Vagina (tissue), 2 donors: ENCODE data around the gene TMEM134. TPM values are rescaled to one million over a fixed set of nuclear protein-coding genes. Genes with fewer than 3 reads are reported as not detected.
"Not testable (repeated sequence)": the region's sequence is repeated elsewhere in the genome, so short reads cannot be mapped to it uniquely, and the experiment has no call there.

Experiments
- DNase-seq, 2 donors: peaks; one replicate each; pipeline ENCODE4 v3.0.0-alpha.2; 2017; ENCODE audit errors: extremely low spot score in 2 of 2
- H3K27ac ChIP-seq: fragments of 200-600 bp; sonication (generic); one replicate; pipeline ENCODE4 v1.5.1; 2019
- H3K27me3 ChIP-seq: fragments of 200-600 bp; sonication (generic); one replicate; pipeline ENCODE4 v1.5.1; 2019
- H3K36me3 ChIP-seq, 2 donors: fragments of 200-600 bp; sonication (generic); one replicate each; pipeline ENCODE4 v1.5.1; 2017 to 2019
- H3K4me1 ChIP-seq: fragments of 200-600 bp; sonication (generic); one replicate; pipeline ENCODE4 v1.5.1; 2019
- H3K4me3 ChIP-seq, 2 donors: fragments of 200-600 bp; sonication (generic); 1 replicate in 1 of 2; 2 replicates in 1 of 2; pipeline ENCODE4 v1.5.1; 2016 to 2019
- H3K9me3 ChIP-seq: fragments of 200-600 bp; sonication (generic); one replicate; pipeline ENCODE4 v1.5.1; 2019
- POLR2A ChIP-seq, 2 donors: fragments of 450-650 bp; IDR thresholded peaks; one replicate each; pipeline ENCODE4 v1.6.1; 2017; ENCODE audit warnings: antibody characterized with exemption in 2 of 2, mild to moderate bottlenecking in 2 of 2, moderate library complexity in 2 of 2
- POLR2AphosphoS5 ChIP-seq, 2 donors: sonication (generic); formaldehyde crosslinking; IDR thresholded peaks; one replicate each; pipeline ENCODE4 v1.9.0; 2017; ENCODE audit warnings: antibody characterized with exemption in 2 of 2, mild to moderate bottlenecking in 2 of 2, low read depth in 1 of 2; ENCODE audit not compliant: insufficient read depth in 1 of 2
- intact Hi-C: fragments of 100-400 bp; cut with DNase I; formaldehyde crosslinking; loops from one replicate; pipeline ENCODE4 v1.15.1; 2023
- total RNA-seq: library from RNA; depleted of rRNA; stranded (reverse); fragments of >200 nt; gene quantifications from one replicate; pipeline ENCODE4 v1.2.3, GENCODE V29; 2016
- TF ChIP-seq, protein P1 (sequence below), 3 experiments: fragments of 450-650 bp in 2 of 3; fragments of 200-600 bp in 1 of 3; sonication (generic) in 1 of 3; IDR thresholded peaks; one replicate each; pipeline ENCODE4 v1.5.1; 2017 to 2019; ENCODE audit warnings: antibody characterized with exemption in 3 of 3, mild to moderate bottlenecking in 2 of 3, moderate library complexity in 2 of 3

The TMEM134 gene
- total RNA-seq, 1 donor from 2014 or later = 88.6 TPM

DNA sequence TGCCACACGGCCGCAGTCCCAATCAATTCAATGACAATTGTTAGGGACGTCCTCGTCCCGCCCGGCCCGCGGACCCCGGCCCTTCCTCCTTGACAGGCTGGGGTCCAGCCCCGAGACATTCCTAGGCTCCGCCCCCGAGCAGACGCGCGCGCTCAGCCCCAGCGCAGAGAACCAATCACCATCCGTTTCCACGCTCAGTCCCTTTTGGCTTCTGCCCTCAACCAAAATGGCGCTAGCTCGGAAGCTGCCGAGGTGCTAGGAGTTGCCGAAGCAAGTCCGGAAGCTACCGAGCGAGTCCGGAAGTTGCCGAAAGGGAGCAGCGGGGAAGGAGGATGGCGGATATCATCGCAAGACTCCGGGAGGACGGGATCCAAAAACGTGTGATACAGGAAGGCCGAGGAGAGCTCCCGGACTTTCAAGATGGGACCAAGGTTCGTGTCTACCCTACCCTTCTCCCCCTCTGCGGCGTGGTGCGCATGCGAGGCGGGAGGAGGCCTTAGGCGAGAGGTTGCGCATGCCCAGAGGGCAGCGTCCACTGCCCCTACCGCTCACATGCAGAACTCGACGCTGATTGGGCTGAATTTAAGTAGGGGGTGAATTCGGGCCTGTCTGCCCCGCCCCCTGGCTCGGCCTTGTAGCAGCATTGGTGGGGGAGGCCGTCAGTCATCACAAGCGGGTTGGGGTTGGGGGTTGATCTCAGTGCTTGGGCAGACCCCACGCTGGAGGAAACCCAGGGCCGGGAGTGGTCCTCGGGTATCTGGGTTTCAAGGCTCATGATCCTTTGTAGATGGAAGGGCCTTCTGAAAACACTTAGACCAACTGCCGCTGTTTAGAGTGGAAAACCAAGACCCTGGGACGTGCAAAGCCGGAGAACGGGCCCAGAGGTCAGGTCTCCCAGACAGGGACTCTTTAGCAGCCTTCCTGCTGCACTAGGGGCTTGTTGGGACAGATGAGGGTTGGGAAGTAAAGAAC is 14.1 kb upstream of the TMEM134 start, which contains the start of gene AIP:
TSS of gene AIP (plus strand) at position 200 of the 972 bp plus-strand sequence. CDS start at position 333, 133 bp downstream.
- DNase-seq = peak in 1 of 2 donors; percentile 97
- H3K27ac ChIP-seq = peak within 1 kb of the TSS; percentile 78
- intact Hi-C loops = no loop called here
- peaks cover 33% of the 10 kb centered on the region for H3K4me1 ChIP-seq
- H3K9me3 ChIP-seq = no peaks in the 10 kb centered on the region
- peaks cover 0 to 11% of the 10 kb centered on the region in 2 donors for H3K36me3 ChIP-seq
- no peaks in the 10 kb centered on the region for H3K27me3 ChIP-seq
- peak within 1 kb of the TSS; percentile 55 to 61 for H3K4me3 ChIP-seq
- TF ChIP-seq POLR2AphosphoS5 (IDR thresholded peaks at IDR 0.05; ENCODE audit: insufficient read depth in 1 of 2, low read depth in 1 of 2) (peak; percentile 96 to 97), POLR2A (IDR thresholded peaks at IDR 0.05) (peak in 1 of 2 donors; percentile 28)
- TF ChIP-seq, protein P1, sequence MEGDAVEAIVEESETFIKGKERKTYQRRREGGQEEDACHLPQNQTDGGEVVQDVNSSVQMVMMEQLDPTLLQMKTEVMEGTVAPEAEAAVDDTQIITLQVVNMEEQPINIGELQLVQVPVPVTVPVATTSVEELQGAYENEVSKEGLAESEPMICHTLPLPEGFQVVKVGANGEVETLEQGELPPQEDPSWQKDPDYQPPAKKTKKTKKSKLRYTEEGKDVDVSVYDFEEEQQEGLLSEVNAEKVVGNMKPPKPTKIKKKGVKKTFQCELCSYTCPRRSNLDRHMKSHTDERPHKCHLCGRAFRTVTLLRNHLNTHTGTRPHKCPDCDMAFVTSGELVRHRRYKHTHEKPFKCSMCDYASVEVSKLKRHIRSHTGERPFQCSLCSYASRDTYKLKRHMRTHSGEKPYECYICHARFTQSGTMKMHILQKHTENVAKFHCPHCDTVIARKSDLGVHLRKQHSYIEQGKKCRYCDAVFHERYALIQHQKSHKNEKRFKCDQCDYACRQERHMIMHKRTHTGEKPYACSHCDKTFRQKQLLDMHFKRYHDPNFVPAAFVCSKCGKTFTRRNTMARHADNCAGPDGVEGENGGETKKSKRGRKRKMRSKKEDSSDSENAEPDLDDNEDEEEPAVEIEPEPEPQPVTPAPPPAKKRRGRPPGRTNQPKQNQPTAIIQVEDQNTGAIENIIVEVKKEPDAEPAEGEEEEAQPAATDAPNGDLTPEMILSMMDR (IDR thresholded peaks at IDR 0.05) = peak in 1 of 3 experiments; percentile 25

DNA sequence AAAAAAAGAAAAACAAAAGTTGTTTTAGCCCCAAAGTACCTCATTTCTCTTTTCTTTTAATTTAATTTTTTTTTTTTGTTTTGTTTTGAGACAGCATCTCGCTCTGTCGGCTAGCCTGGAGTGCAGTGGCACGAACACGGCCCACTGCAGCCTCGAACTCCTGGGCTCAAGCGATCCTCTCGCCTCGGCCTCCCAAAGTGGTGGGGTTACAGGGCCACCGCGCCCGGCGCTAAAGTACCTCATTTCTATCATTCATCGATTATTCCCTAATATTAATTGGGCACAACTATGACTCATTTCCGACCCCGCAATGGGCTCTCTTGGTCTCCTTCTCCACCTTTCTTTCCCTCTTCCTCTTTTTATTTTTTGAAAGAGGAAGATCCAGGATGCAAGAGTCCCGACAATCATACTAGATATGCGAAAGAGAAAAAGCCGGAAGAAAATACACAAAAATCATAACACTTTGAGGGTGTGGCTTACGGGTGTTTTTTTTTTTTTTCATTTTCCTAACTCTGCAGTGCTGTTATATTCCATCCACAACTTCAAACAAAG is 13.3 kb upstream of the TMEM134 start:
- TF ChIP-seq POLR2AphosphoS5 (IDR thresholded peaks at IDR 0.05; ENCODE audit: insufficient read depth in 1 of 2, low read depth in 1 of 2) (no peak), POLR2A (IDR thresholded peaks at IDR 0.05) (no peak)
- TF ChIP-seq, protein P1 (IDR thresholded peaks at IDR 0.05) = no peak
- intact Hi-C loops = no loop called here
- H3K4me3 ChIP-seq = peak overlapping the region; percentile 55 to 61
- DNase-seq = no peak
- peak overlapping the region; percentile 78 for H3K27ac ChIP-seq
- peaks cover 0 to 3% of the 10 kb centered on the region in 2 donors for H3K36me3 ChIP-seq
- no peaks in the 10 kb centered on the region for H3K27me3 ChIP-seq
- H3K9me3 ChIP-seq = no peaks in the 10 kb centered on the region
- H3K4me1 ChIP-seq = peaks cover 33% of the 10 kb centered on the region

- H3K9me3 ChIP-seq, H3K4me1 ChIP-seq, H3K27me3 ChIP-seq, H3K36me3 ChIP-seq, intact Hi-C loops, H3K27ac ChIP-seq, DNase-seq, H3K4me3 ChIP-seq: not testable (repeated sequence)
Measured at GRCh38 chr11:67477344-67478050, 8.4 kb upstream of the TMEM134 start.

DNA sequence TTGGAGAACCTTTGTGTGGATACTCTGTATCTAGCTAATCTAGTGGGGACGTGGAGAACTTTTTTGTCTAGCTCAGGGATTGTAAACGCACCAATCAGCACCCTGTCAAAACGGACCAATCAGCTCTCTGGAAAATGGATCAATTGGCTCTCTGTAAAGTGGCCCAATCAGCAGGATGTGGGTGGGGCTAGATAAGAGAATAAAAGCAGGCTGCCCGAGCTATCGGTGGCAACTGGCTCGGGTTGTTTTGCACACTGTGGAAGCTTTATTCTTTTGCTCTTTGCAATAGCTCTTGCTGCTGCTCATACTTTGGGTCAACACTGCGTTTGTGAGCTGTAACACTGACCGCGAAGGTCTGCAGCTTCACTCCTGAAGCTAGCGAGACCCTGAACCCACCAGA is 7.6 kb upstream of the TMEM134 start:
- DNase-seq, H3K27ac ChIP-seq, intact Hi-C loops, H3K9me3 ChIP-seq, H3K4me3 ChIP-seq, H3K36me3 ChIP-seq, H3K27me3 ChIP-seq, H3K4me1 ChIP-seq: not testable (repeated sequence)

GRCh38 chr11:67472882-67473281 is 3.8 kb upstream of the TMEM134 start:
- H3K27ac ChIP-seq = no peak overlapping the region

More at GRCh38 chr11:67472882-67473281, 3.8 kb upstream of the TMEM134 start:
- H3K9me3 ChIP-seq = no peaks in the 10 kb centered on the region
- no peaks in the 10 kb centered on the region for H3K27me3 ChIP-seq
- H3K4me1 ChIP-seq = peaks cover 13% of the 10 kb centered on the region
- intact Hi-C loops = no loop called here
- TF ChIP-seq POLR2A (IDR thresholded peaks at IDR 0.05) (no peak), POLR2AphosphoS5 (IDR thresholded peaks at IDR 0.05; ENCODE audit: insufficient read depth in 1 of 2, low read depth in 1 of 2) (no peak)
- TF ChIP-seq, protein P1 (IDR thresholded peaks at IDR 0.05) = no peak
- no peak for DNase-seq
- no peaks in the 10 kb centered on the region for H3K36me3 ChIP-seq
- no peak overlapping the region for H3K4me3 ChIP-seq
